GDM1 (cell line): ENCODE measurements around the gene USF2.

Source experiments
- DNase-seq: peaks from one replicate; lab custom pipeline; 2025; lab: John Stamatoyannopoulos, UW

The USF2 gene

GRCh38 chr19:35299523-35300338 lies 31.0 kb downstream of the USF2 start:
- DNase-seq: no peak

- no peak for DNase-seq
Measured at GRCh38 chr19:35300339-35300649, 31.5 kb downstream of the USF2 start.

GRCh38 chr19:35301961-35302360 lies 33.2 kb downstream of the USF2 start:
- DNase-seq: no peak

GRCh38 chr19:35302446-35302845 lies 33.7 kb downstream of the USF2 start:
- no peak for DNase-seq

GRCh38 chr19:35303357-35303915 lies 34.7 kb downstream of the USF2 start:
- DNase-seq: no peak

GRCh38 chr19:35304036-35304435 lies 35.3 kb downstream of the USF2 start:
- DNase-seq: no peak

GRCh38 chr19:35305181-35305580 lies 36.4 kb downstream of the USF2 start:
- no peak for DNase-seq

GRCh38 chr19:35306473-35307246 lies 37.9 kb downstream of the USF2 start:
- peak; percentile 33 for DNase-seq

GRCh38 chr19:35307931-35308330 lies 39.2 kb downstream of the USF2 start:
- no peak for DNase-seq

- DNase-seq: no peak
Measured at GRCh38 chr19:35308910-35309309, 40.1 kb downstream of the USF2 start.

- DNase-seq: no peak
Measured at GRCh38 chr19:35309481-35310279, 40.9 kb downstream of the USF2 start.

- no peak for DNase-seq
Measured at GRCh38 chr19:35310331-35310730, 41.6 kb downstream of the USF2 start.

- DNase-seq: no peak
Measured at GRCh38 chr19:35310811-35311465, 42.2 kb downstream of the USF2 start.

GRCh38 chr19:35311901-35312665 lies 43.3 kb downstream of the USF2 start:
- DNase-seq: no peak

- DNase-seq: no peak
Measured at GRCh38 chr19:35313587-35313986, 44.8 kb downstream of the USF2 start.

GRCh38 chr19:35314031-35314430 lies 45.3 kb downstream of the USF2 start:
- DNase-seq: no peak

- no peak for DNase-seq
Measured at GRCh38 chr19:35314858-35315470, 46.2 kb downstream of the USF2 start.

GRCh38 chr19:35315883-35316282 lies 47.1 kb downstream of the USF2 start:
- DNase-seq: no peak

GRCh38 chr19:35316560-35316959 lies 47.8 kb downstream of the USF2 start:
- DNase-seq: no peak

GRCh38 chr19:35317464-35318043 lies 48.8 kb downstream of the USF2 start:
- DNase-seq: no peak
